Omental fat pad (tissue), 4 donors: ENCODE measurements around the gene OVCH1. TPM values are rescaled to one million over a fixed set of nuclear protein-coding genes. Genes with fewer than 3 reads are reported as not detected.

Experiments
- ATAC-seq: fragments of 150-250 bp; one replicate; pipeline ENCODE4 v1.9.1; 2016; ENCODE audit warnings: mild to moderate bottlenecking, moderate library complexity; ENCODE audit not compliant: low FRiP score
- DNase-seq: peaks from one replicate; pipeline ENCODE4 v3.0.0-alpha.2; 2019; ENCODE audit warnings: low spot score
- CTCF ChIP-seq, 3 donors: fragments of 450-650 bp; IDR thresholded peaks; one replicate each; pipeline ENCODE4 v1.5.1; 2016 to 2017; ENCODE audit warnings: antibody characterized with exemption in 3 of 3, mild to moderate bottlenecking in 3 of 3, moderate library complexity in 2 of 3
- total RNA-seq, 4 donors: library from RNA; depleted of rRNA; stranded (reverse); fragments of >200 nt; gene quantifications; one replicate each; pipeline ENCODE4 v1.1.0, GENCODE V29; 2016

Gene OVCH1
- total RNA-seq, 4 donors from 2014 or later, result 0.19 to 0.79 (median 0.37) TPM

- no peak for TF ChIP-seq CTCF (IDR thresholded peaks at IDR 0.05)
- DNase-seq (no peak), ATAC-seq (peak; percentile 78)
Measured at GRCh38 chr12:29537298-29537697, 39.8 kb upstream of the OVCH1 start.

DNA sequence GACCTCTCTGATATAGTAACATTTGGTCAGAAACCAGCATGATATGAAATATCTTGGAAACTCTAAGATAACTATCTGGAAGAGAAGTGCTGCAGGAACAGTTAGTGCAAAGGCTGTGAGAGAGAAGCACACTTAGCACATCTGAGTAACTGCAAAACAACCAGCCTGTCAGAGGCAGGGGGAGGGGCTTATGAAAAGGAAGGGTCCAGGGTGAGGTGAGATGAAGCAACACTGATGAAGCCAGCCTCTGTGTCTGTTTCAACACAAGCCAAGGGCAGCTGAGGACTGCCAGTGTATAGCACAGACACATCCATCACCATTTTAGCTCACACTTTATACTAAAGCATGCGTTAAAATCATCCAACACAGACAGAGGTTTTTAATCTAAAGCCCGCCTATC lies 37.4 kb upstream of the OVCH1 start:
- no peak for ATAC-seq
- no peak for TF ChIP-seq CTCF (IDR thresholded peaks at IDR 0.05)
- DNase-seq, result no peak

- TF ChIP-seq CTCF (IDR thresholded peaks at IDR 0.05), result no peak
- no peak for DNase-seq
- ATAC-seq, result no peak
Measured at GRCh38 chr12:29533815-29534489, 36.5 kb upstream of the OVCH1 start.

GRCh38 chr12:29531471-29531870 lies 34.0 kb upstream of the OVCH1 start:
- DNase-seq (no peak), ATAC-seq (no peak)
- TF ChIP-seq CTCF (IDR thresholded peaks at IDR 0.05), result no peak

DNA sequence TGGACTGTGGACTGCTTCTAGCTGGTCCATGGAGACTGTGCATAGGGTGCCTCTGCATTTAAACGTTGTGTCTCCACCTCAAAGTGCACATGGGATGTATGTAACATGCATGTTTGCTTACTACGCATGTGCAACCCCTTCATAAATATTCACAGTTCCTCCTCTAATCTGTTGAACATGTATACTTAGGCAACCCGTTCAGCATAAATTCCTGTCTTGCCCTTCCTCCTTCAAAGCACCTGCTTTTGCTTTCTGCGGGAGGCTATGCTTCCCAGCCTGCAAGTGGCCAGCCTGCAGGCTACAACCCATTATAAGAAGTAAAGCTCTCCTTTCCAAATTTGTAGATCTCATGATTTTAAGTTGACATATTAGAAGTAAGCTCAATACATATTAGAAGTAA lies 33.0 kb upstream of the OVCH1 start:
- no peak for TF ChIP-seq CTCF (IDR thresholded peaks at IDR 0.05)
- ATAC-seq, result no peak
- DNase-seq, result no peak

- DNase-seq (no peak), ATAC-seq (no peak)
- no peak for TF ChIP-seq CTCF (IDR thresholded peaks at IDR 0.05)
Measured at GRCh38 chr12:29528161-29528560, 30.7 kb upstream of the OVCH1 start.

- ATAC-seq, result no peak
Measured at GRCh38 chr12:29521951-29522350, 24.5 kb upstream of the OVCH1 start.

More at GRCh38 chr12:29521951-29522350, 24.5 kb upstream of the OVCH1 start:
- DNase-seq, result no peak
- TF ChIP-seq CTCF (IDR thresholded peaks at IDR 0.05), result no peak
